Immature natural killer cell (primary cell): Measurements from ENCODE around the gene PODXL. TPM values are rescaled to one million over a fixed set of nuclear protein-coding genes. Genes with fewer than 3 reads are reported as not detected.

Experiments used
- DNase-seq, 3 donors: peaks; one replicate each; pipeline ENCODE4 v3.0.0; 2022; ENCODE audit warnings: mixed read lengths in 1 of 3
- H3K27ac Mint-ChIP-seq, 6 donors: one replicate each; pipeline ENCODE4 v1.8.0; 2020; ENCODE audit warnings: mixed read lengths in 6 of 6, mild to moderate bottlenecking in 5 of 6, inconsistent platforms in 4 of 6, moderate library complexity in 3 of 6
- H3K27me3 Mint-ChIP-seq, 3 donors: one replicate each; pipeline ENCODE4 v1.8.0; 2020 to 2021; ENCODE audit warnings: low read depth in 3 of 3, mild to moderate bottlenecking in 3 of 3, mixed read lengths in 3 of 3, moderate library complexity in 3 of 3, inconsistent platforms in 1 of 3
- H3K36me3 Mint-ChIP-seq, 3 donors: one replicate each; pipeline ENCODE4 v1.8.0; 2020; ENCODE audit warnings: mixed read lengths in 3 of 3, inconsistent platforms in 2 of 3, mild to moderate bottlenecking in 2 of 3
- H3K4me1 Mint-ChIP-seq, 2 donors: one replicate each; pipeline ENCODE4 v1.8.0; 2020; ENCODE audit warnings: inconsistent platforms in 2 of 2, mild to moderate bottlenecking in 2 of 2, mixed read lengths in 2 of 2, moderate library complexity in 1 of 2
- H3K4me3 Mint-ChIP-seq, 5 donors: one replicate each; pipeline ENCODE4 v1.8.0; 2020; ENCODE audit warnings: mild to moderate bottlenecking in 5 of 5, mixed read lengths in 5 of 5, inconsistent platforms in 3 of 5, moderate library complexity in 3 of 5
- H3K9me3 Mint-ChIP-seq, 6 donors: one replicate each; pipeline ENCODE4 v1.8.0; 2020; ENCODE audit warnings: mild to moderate bottlenecking in 6 of 6, mixed read lengths in 6 of 6, inconsistent platforms in 4 of 6, moderate library complexity in 3 of 6
- polyA plus RNA-seq, 3 donors: library from polyadenylated mRNA; unstranded; fragments of 300-500 nt; fragmentation: Illumina TruSeq; gene quantifications; one replicate each; pipeline ENCODE4 v1.2.3, GENCODE V29; 2021

The PODXL gene
- under 1 TPM in 2 of 3 donors, not detected in 1; 0.10 to 0.56 TPM for polyA plus RNA-seq

- peak within 1 kb of the TSS in 2 of 6 donors; percentile 40 to 51 for H3K27ac Mint-ChIP-seq
Measured at GRCh38 chr7:131556053-131556908, at the start of gene PODXL. PODXL (minus strand) TSS chr7:131556628; CDS start chr7:131556359, 269 bp downstream.

GRCh38 chr7:131605280-131605878 lies 49.0 kb upstream of the PODXL start:
- no peak overlapping the region for H3K4me3 Mint-ChIP-seq
- H3K27me3 Mint-ChIP-seq, result peaks cover 11 to 20% (median 15%) of the 10 kb centered on the region in 3 donors
- H3K27ac Mint-ChIP-seq, result no peak overlapping the region
- peaks cover 0 to 2% (median 0%) of the 10 kb centered on the region in 6 donors for H3K9me3 Mint-ChIP-seq
- DNase-seq, result no peak
- H3K4me1 Mint-ChIP-seq, result peaks cover 17 to 31% of the 10 kb centered on the region in 2 donors
- H3K36me3 Mint-ChIP-seq, result no peaks in the 10 kb centered on the region

More at GRCh38 chr7:131556053-131556908, at the start of gene PODXL:
- peak; percentile 68 to 73 (median 69) for DNase-seq
- Mint-ChIP-seq H3K36me3 (no peaks in the 10 kb centered on the region), H3K27me3 (peaks cover 12 to 21% (median 15%) of the 10 kb centered on the region in 3 donors), H3K4me1 (peaks cover 12 to 16% of the 10 kb centered on the region in 2 donors), H3K9me3 (no peaks in the 10 kb centered on the region), H3K4me3 (peak within 1 kb of the TSS; percentile 75 to 85 (median 82))

- Mint-ChIP-seq H3K4me1 (peaks cover 17 to 31% of the 10 kb centered on the region in 2 donors), H3K27me3 (peaks cover 11 to 20% (median 15%) of the 10 kb centered on the region in 3 donors), H3K4me3 (no peak overlapping the region), H3K36me3 (no peaks in the 10 kb centered on the region), H3K27ac (no peak overlapping the region), H3K9me3 (peaks cover 0 to 2% (median 0%) of the 10 kb centered on the region in 6 donors)
- no peak for DNase-seq
Measured at GRCh38 chr7:131604841-131605279, 48.4 kb upstream of the PODXL start.

- H3K27me3 Mint-ChIP-seq, result peaks cover 12 to 21% (median 15%) of the 10 kb centered on the region in 3 donors
- no peaks in the 10 kb centered on the region for H3K36me3 Mint-ChIP-seq
- peaks cover 17 to 31% of the 10 kb centered on the region in 2 donors for H3K4me1 Mint-ChIP-seq
- peaks cover 0 to 2% (median 0%) of the 10 kb centered on the region in 6 donors for H3K9me3 Mint-ChIP-seq
- DNase-seq, result no peak
- H3K27ac Mint-ChIP-seq, result no peak overlapping the region
- no peak overlapping the region for H3K4me3 Mint-ChIP-seq
Measured at GRCh38 chr7:131603932-131604331, 47.5 kb upstream of the PODXL start.

GRCh38 chr7:131602994-131603372 lies 46.6 kb upstream of the PODXL start:
- DNase-seq, result no peak
- H3K27ac Mint-ChIP-seq, result no peak overlapping the region
- no peaks in the 10 kb centered on the region for H3K36me3 Mint-ChIP-seq
- no peak overlapping the region for H3K4me3 Mint-ChIP-seq
- peaks cover 17 to 31% of the 10 kb centered on the region in 2 donors for H3K4me1 Mint-ChIP-seq
- peaks cover 14 to 17% (median 15%) of the 10 kb centered on the region in 3 donors for H3K27me3 Mint-ChIP-seq
- H3K9me3 Mint-ChIP-seq, result peaks cover 0 to 2% (median 0%) of the 10 kb centered on the region in 6 donors

GRCh38 chr7:131602304-131602993 lies 46.0 kb upstream of the PODXL start:
- no peak for DNase-seq
- Mint-ChIP-seq H3K27me3 (peaks cover 13 to 17% (median 14%) of the 10 kb centered on the region in 3 donors), H3K27ac (no peak overlapping the region), H3K36me3 (no peaks in the 10 kb centered on the region), H3K4me1 (peaks cover 17 to 31% of the 10 kb centered on the region in 2 donors), H3K9me3 (peaks cover 0 to 2% (median 0%) of the 10 kb centered on the region in 6 donors), H3K4me3 (no peak overlapping the region)

- Mint-ChIP-seq H3K27me3 (peaks cover 0 to 12% (median 6%) of the 10 kb centered on the region in 3 donors), H3K9me3 (no peaks in the 10 kb centered on the region), H3K4me1 (peaks cover under 1 to 10% of the 10 kb centered on the region in 2 donors), H3K4me3 (no peak overlapping the region), H3K36me3 (no peaks in the 10 kb centered on the region), H3K27ac (no peak overlapping the region)
- no peak for DNase-seq
Measured at GRCh38 chr7:131600085-131600881, 43.9 kb upstream of the PODXL start.

- no peak for DNase-seq
- Mint-ChIP-seq H3K27ac (no peak overlapping the region), H3K9me3 (no peaks in the 10 kb centered on the region), H3K4me1 (no peaks in the 10 kb centered on the region), H3K36me3 (no peaks in the 10 kb centered on the region), H3K27me3 (peaks cover 0 to 11% (median 1%) of the 10 kb centered on the region in 3 donors), H3K4me3 (no peak overlapping the region)
Measured at GRCh38 chr7:131596785-131597184, 40.4 kb upstream of the PODXL start.

- Mint-ChIP-seq H3K36me3 (no peaks in the 10 kb centered on the region), H3K27ac (no peak overlapping the region), H3K9me3 (no peaks in the 10 kb centered on the region), H3K4me3 (no peak overlapping the region), H3K27me3 (peaks cover 0 to 11% (median 1%) of the 10 kb centered on the region in 3 donors), H3K4me1 (no peaks in the 10 kb centered on the region)
- DNase-seq, result no peak
Measured at GRCh38 chr7:131595699-131596098, 39.3 kb upstream of the PODXL start.

GRCh38 chr7:131591687-131592319 lies 35.4 kb upstream of the PODXL start:
- no peaks in the 10 kb centered on the region for H3K36me3 Mint-ChIP-seq
- H3K27ac Mint-ChIP-seq, result no peak overlapping the region
- DNase-seq, result no peak
- peaks cover 0 to 5% (median 2%) of the 10 kb centered on the region in 3 donors for H3K27me3 Mint-ChIP-seq
- H3K4me1 Mint-ChIP-seq, result no peaks in the 10 kb centered on the region
- no peak overlapping the region for H3K4me3 Mint-ChIP-seq
- no peaks in the 10 kb centered on the region for H3K9me3 Mint-ChIP-seq

GRCh38 chr7:131587315-131587923 lies 31.0 kb upstream of the PODXL start:
- Mint-ChIP-seq H3K36me3 (no peaks in the 10 kb centered on the region), H3K4me3 (no peak overlapping the region), H3K9me3 (no peaks in the 10 kb centered on the region), H3K27ac (no peak overlapping the region), H3K27me3 (peaks cover 0 to 2% (median 0%) of the 10 kb centered on the region in 3 donors), H3K4me1 (no peaks in the 10 kb centered on the region)
- DNase-seq, result no peak

- no peaks in the 10 kb centered on the region for H3K9me3 Mint-ChIP-seq
- no peaks in the 10 kb centered on the region for H3K4me1 Mint-ChIP-seq
- no peak overlapping the region for H3K27ac Mint-ChIP-seq
- no peaks in the 10 kb centered on the region for H3K36me3 Mint-ChIP-seq
- H3K27me3 Mint-ChIP-seq, result peaks cover 0 to 2% (median 0%) of the 10 kb centered on the region in 3 donors
- no peak overlapping the region for H3K4me3 Mint-ChIP-seq
- DNase-seq, result no peak
Measured at GRCh38 chr7:131586759-131587158, 30.3 kb upstream of the PODXL start.
